ENCODE measurements around the gene SKIC3. TPM values are rescaled to one million over a fixed set of nuclear protein-coding genes. Genes with fewer than 3 reads are reported as not detected.

SKIC3 gene
- total and polyA plus RNA-seq, 2 of the 13 experiments (the other 11 are each of a cell fraction or from before 2014, with no cell fraction given), result 36.9 to 61.5 TPM

DNA sequence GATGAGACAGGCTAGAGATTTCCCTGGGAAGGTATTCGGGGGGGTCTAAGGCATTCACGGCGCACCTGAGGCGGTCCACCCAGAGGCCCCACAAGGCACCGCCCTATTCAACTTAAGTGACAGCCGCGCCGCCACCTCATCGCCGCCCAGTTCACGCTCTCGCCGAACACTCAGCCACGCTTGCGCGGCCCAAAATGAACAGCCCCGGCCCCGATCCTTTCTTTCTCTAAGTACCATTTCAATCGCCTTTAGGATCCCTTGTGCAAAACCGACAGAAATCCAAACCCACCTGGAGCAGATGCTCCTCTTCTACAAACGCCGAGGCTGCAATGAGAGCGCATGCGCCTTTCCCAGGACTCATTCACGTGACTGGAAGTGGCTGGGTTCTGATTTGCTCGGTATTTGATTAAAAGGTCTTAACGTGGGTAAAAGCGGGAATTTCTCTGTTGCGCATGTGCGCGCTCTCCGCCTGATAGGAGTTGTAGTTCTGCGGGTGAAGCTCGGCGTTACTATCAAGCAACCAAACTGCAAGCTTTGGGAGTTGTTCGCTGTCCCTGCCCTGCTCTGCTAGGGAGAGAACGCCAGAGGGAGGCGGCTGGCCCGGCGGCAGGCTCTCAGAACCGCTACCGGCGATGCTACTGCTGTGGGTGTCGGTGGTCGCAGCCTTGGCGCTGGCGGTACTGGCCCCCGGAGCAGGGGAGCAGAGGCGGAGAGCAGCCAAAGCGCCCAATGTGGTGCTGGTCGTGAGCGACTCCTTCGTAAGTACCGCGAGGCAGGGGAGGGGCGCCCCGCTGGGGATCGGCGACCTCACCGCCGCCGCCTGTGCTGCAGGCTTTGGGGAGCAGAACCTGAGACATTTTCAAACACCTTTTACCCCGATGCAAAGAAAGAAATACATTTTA lies at the start of gene SKIC3, which contains the start of gene ARSK (continued):
- TF ChIP-seq, protein P1, sequence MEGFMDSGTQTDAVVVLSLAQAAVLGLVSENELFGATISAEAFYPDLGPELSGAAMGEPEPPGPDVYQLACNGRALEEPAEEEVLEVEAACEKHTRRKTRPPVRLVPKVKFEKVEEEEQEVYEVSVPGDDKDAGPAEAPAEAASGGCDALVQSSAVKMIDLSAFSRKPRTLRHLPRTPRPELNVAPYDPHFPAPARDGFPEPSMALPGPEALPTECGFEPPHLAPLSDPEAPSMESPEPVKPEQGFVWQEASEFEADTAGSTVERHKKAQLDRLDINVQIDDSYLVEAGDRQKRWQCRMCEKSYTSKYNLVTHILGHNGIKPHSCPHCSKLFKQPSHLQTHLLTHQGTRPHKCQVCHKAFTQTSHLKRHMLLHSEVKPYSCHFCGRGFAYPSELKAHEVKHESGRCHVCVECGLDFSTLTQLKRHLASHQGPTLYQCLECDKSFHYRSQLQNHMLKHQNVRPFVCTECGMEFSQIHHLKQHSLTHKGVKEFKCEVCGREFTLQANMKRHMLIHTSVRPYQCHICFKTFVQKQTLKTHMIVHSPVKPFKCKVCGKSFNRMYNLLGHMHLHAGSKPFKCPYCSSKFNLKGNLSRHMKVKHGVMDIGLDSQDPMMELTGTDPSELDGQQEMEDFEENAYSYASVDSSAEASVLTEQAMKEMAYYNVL (CRISPR knock-in tag; IDR thresholded peaks at IDR 0.05; ENCODE audit: borderline replicate concordance), result peak; percentile 36; the same call in 1 of the 2 replicates
- TF ChIP-seq ZFP62 (CRISPR knock-in tag; IDR thresholded peaks at IDR 0.05), result no peak
- TF ChIP-seq, protein P2, sequence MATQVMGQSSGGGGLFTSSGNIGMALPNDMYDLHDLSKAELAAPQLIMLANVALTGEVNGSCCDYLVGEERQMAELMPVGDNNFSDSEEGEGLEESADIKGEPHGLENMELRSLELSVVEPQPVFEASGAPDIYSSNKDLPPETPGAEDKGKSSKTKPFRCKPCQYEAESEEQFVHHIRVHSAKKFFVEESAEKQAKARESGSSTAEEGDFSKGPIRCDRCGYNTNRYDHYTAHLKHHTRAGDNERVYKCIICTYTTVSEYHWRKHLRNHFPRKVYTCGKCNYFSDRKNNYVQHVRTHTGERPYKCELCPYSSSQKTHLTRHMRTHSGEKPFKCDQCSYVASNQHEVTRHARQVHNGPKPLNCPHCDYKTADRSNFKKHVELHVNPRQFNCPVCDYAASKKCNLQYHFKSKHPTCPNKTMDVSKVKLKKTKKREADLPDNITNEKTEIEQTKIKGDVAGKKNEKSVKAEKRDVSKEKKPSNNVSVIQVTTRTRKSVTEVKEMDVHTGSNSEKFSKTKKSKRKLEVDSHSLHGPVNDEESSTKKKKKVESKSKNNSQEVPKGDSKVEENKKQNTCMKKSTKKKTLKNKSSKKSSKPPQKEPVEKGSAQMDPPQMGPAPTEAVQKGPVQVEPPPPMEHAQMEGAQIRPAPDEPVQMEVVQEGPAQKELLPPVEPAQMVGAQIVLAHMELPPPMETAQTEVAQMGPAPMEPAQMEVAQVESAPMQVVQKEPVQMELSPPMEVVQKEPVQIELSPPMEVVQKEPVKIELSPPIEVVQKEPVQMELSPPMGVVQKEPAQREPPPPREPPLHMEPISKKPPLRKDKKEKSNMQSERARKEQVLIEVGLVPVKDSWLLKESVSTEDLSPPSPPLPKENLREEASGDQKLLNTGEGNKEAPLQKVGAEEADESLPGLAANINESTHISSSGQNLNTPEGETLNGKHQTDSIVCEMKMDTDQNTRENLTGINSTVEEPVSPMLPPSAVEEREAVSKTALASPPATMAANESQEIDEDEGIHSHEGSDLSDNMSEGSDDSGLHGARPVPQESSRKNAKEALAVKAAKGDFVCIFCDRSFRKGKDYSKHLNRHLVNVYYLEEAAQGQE (IDR thresholded peaks at IDR 0.05; ENCODE audit: borderline replicate concordance in 1 of 2, low read depth in 1 of 2, low read length in 2 of 2), result 0 out of 4 replicates have a peak, but pooled peaks of 1 of the 2 experiments have one; percentile 10
- peak; percentile 36 for TF ChIP-seq YY1 (IDR thresholded peaks at IDR 0.05; ENCODE audit: insufficient read depth, insufficient replicate concordance, low read depth, low read length)
- TF ChIP-seq THYN1 (CRISPR knock-in tag; IDR thresholded peaks at IDR 0.05; ENCODE audit: borderline replicate concordance, low read depth), result no peak
- no peak for TF ChIP-seq ZKSCAN5 (CRISPR knock-in tag; IDR thresholded peaks at IDR 0.05)
- no peak for TF ChIP-seq NFIB (CRISPR knock-in tag; IDR thresholded peaks at IDR 0.05; ENCODE audit: borderline replicate concordance)
- peak; percentile 48 for TF ChIP-seq MED1 (CRISPR knock-in tag; IDR thresholded peaks at IDR 0.05)
- TF ChIP-seq, protein P3, sequence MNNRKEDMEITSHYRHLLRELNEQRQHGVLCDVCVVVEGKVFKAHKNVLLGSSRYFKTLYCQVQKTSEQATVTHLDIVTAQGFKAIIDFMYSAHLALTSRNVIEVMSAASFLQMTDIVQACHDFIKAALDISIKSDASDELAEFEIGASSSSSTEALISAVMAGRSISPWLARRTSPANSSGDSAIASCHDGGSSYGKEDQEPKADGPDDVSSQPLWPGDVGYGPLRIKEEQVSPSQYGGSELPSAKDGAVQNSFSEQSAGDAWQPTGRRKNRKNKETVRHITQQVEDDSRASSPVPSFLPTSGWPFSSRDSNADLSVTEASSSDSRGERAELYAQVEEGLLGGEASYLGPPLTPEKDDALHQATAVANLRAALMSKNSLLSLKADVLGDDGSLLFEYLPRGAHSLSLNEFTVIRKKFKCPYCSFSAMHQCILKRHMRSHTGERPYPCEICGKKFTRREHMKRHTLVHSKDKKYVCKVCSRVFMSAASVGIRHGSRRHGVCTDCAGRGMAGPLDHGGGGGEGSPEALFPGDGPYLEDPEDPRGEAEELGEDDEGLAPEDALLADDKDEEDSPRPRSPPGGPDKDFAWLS (CRISPR knock-in tag; IDR thresholded peaks at IDR 0.05; ENCODE audit: borderline replicate concordance), result no peak
- TF ChIP-seq ZNF274 (CRISPR knock-in tag; IDR thresholded peaks at IDR 0.05), result no peak
- no peak for TF ChIP-seq ZNF720 (CRISPR knock-in tag; IDR thresholded peaks at IDR 0.05)
- peak; percentile 84; the same call in 1 of the 2 replicates for TF ChIP-seq CREM (IDR thresholded peaks at IDR 0.05)
- TF ChIP-seq CREM (CRISPR knock-in tag; IDR thresholded peaks at IDR 0.05), result no peak
- TF ChIP-seq RBFOX2 (IDR thresholded peaks at IDR 0.05; ENCODE audit: low read depth, low read length), result peak; percentile 77
- no peak for TF ChIP-seq RARG (CRISPR knock-in tag; IDR thresholded peaks at IDR 0.05; ENCODE audit: low read depth)
- TF ChIP-seq HOXD1 (CRISPR knock-in tag; IDR thresholded peaks at IDR 0.05), result 0 out of 2 replicates have a peak, but pooled peaks have one; percentile 80
- TF ChIP-seq, protein P4, sequence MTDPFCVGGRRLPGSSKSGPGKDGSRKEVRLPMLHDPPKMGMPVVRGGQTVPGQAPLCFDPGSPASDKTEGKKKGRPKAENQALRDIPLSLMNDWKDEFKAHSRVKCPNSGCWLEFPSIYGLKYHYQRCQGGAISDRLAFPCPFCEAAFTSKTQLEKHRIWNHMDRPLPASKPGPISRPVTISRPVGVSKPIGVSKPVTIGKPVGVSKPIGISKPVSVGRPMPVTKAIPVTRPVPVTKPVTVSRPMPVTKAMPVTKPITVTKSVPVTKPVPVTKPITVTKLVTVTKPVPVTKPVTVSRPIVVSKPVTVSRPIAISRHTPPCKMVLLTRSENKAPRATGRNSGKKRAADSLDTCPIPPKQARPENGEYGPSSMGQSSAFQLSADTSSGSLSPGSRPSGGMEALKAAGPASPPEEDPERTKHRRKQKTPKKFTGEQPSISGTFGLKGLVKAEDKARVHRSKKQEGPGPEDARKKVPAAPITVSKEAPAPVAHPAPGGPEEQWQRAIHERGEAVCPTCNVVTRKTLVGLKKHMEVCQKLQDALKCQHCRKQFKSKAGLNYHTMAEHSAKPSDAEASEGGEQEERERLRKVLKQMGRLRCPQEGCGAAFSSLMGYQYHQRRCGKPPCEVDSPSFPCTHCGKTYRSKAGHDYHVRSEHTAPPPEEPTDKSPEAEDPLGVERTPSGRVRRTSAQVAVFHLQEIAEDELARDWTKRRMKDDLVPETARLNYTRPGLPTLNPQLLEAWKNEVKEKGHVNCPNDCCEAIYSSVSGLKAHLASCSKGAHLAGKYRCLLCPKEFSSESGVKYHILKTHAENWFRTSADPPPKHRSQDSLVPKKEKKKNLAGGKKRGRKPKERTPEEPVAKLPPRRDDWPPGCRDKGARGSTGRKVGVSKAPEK (CRISPR knock-in tag; IDR thresholded peaks at IDR 0.05; ENCODE audit: borderline replicate concordance), result no peak
- TF ChIP-seq U2AF1 (optimal IDR thresholded peaks at IDR 0.05; ENCODE audit: low read depth, low read length), result no peak
